ENCODE results near the gene THOC3.
"Not testable (repeated sequence)": the region's sequence is repeated elsewhere in the genome, so short reads cannot be mapped to it uniquely, and the experiment has no call there.

Gene THOC3

DNA sequence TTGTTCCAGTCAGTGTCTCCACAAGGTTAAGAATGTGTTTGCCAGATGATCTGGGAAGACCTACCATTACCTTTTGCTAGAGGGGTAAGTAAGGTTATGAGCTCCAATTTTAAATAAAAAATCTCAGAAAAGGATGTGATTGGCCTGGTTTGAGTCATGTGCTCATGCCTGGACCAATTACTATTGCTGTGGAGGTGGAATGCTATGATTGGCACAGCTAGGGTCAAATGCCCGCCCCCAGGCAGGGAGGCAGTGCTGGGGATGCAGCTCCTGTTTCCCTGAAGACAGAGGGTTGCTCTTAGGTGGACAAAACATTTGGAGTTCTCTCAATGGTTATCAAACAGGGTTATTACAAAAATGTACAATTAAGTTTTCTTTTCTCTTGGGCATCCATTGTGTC, 29.6 kb downstream of the THOC3 start:
- DNase-seq, result not testable (repeated sequence)

DNA sequence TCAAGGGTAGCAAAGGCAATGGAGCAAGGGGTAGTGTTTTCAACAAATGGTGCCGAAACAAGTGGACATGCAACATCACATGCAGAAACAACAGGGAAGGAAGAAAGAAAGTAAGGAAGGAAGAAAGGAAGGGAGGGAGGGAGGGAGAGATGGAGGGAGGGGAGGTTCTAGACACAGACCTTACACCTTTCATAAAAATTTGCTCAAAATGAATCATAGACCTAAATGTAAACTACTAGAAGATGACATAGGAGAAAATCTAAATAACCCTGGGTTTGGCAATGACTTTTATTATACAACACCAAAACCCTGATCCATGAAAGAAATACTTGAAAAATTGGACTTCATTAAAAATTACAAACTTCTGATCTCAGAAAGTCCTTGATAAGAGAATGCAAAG, 39.4 kb downstream of the THOC3 start:
- not testable (repeated sequence) for DNase-seq

DNA sequence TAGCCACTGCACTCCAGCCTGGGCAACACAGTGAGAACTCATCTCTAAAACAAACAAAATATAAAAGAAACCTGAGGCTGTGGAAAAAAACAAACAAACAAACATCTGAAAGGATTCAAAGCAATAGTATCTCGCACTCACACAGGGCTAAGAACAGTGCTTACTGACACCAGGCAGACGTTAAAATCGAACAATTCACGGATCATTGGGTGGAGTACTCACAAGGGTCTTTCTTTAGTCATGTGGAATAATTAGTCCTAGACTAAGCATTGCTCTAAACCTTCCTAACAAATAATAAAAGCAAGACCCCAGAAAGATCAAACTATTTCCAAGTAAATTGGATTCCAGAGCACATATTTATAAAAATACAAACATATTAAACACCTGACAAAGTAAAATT, 43.0 kb downstream of the THOC3 start:
- not testable (repeated sequence) for DNase-seq

DNA sequence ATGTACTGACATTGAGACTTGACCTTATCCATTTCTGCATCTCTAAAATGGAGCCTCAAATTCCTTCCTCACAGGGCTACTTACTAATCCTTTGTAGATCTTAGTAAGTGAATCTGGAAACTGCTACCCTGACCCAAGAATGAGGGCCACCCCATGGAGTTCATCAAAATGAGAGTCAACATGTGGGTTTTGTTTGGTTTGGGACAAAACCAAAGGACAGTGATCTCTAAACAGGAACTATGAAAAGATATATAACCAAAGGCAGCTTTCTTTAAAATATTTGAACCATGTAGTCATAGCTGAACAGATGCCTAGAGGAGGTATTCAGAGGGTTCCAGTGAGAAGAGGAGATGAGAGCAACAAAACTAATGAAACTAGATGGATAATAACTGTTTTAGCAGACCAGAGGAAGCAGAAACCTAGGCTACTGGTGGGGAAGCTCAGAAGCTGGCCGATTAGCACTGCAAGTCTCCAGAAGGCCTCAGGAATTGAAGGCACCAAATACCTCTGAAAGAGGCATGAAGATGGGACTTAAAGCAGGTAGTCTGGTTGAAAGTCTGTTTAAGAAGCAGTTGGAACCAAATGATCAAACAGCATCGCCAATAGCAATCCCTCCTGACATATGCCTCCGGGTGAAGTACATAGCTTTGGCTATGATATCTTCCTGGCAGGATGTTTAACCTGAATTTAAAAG, 45.8 kb downstream of the THOC3 start:
- DNase-seq, result no peak

DNA sequence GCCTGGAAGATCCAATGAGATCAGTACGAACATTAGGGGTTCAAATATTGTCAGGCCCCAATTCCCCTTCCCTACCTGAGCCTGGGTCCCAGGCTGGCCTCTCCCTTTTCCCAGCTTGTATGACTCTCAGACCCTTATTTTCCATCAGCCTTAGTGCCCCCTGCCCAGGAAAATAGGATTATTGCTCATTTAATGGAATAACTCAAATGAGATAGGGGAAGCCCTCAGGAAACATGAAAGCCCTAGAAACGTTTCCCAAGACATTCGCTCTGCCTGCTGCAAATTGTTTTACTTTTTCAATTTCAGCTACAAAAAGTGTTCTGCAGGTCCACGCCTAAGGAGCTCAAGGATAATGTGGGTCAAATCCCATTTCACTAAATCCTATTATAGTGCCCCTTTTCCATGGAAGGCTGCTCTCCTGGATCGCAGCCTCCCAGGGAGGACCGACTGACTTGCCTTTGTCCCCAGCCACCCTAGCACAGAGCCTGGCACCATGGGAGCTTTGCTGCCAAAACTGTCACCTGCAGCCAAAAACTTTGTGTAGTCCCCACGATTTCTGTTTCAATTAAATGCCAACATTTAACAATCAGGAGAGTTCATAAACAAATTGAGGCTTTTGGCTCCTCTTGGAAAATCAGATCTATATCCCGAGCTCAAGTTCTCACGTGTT, 46.9 kb downstream of the THOC3 start:
- no peak for DNase-seq

DNA sequence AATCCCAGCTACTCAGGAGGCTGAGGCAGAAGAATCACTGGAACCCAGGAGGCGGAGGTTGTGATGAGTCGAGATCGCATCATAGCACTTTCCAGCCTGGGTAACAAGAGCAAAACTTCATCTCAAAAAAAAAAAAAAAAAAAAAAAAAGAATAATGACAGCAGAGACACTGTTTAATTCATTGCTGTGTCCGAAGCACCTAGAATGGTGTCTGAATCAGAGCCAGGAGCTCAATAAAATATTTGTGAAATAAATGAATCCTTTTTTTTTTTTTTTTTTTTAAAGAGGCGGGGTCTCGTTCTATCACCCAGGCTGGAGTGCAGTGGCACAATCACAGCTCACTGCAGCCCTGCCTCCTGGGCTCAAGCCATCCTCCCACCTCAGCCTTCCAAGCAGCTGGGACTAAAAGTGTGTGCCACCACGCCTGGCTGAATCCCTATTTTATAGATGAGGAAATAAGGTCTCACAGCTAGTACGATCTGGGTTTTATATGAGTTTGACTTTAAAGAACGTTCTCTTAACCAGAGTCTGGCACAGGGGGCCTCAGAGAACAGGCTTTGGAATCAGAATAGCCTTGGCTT, 47.8 kb downstream of the THOC3 start:
- DNase-seq, result no peak

DNA sequence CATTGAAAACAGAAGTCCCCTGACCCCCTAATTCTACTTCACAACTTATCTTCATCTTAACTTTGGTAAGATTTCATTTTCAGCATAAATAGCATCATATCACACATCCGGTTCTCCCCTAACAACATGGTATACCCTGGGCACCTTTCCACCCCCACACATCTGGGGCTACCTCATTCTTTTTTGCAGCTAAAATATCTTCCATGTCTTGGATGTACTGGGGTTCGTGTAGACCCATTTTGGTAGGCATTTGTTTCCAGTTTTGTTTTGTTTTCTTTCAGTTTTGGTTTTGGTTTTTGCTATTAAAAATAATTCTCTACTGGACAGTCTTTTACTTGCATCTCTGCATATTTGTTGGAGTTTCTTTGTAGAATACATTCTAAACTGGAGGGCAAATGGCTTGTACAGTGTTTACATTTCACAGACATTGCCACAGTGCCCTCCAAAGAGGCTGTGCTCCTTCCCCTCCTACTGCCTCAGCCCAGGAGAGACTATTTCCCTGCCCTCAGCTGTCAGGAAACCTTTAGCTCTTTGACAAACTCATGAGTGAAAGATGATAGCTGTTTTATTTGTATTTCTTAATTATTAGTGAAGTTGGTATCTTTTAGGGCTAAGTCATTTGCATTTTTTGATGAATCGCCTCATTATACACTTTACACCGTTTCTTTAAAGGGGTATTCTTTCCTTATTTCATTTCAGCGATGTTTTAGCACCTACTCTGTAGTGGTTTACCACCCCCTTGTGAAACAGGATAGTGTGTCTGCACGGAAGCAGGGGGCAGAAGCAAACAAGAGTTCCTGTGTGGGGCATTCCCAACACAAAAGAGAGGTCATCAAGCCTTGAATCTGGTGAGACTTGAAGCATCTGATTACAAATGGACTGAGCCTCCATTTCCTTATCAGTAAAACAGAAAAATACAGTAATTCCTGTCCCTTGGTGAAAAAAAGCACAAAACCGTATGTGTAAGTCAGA, 52.8 kb downstream of the THOC3 start:
- DNase-seq, result not testable (repeated sequence)

DNA sequence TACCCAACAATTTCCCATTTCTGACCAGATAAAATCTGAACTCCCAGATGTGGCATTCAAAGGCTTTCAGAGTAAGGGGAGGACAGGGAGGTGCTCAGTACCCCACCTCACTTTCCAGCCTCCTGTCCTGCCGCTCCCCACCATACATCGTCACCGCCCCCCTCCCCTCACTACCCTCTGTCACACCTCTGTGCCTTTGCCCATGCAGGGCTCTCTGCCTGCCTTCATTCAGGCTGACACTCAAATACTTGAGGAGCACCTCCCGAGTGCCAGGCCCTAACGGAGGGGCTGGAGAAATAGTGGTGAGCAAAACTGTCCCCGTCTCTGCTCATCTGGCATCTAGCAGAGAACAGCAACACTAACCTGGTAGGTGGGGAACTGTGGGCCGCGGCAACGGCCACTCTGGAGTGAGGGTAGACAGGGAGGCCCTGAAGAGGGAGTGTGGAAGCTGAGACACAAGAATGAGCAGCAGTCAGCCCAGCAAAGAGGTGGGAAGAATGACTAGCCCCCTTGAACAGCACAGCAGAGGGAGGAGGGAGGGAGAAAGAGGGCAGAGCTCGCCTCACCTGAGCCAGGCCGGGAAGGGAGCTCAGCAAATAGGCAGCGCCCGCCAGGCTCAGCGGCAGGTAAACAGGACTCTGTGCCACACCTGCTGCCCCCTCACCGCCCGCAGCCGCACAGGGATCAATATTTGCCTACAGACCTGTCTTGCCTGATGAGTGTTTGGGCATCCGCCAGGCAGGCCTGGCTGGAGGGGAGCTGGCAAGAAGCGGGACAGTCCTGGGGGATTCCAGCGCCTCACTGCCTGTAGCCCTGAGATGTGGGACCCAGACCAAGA, 54.1 kb downstream of the THOC3 start:
- not testable (repeated sequence) for DNase-seq

DNA sequence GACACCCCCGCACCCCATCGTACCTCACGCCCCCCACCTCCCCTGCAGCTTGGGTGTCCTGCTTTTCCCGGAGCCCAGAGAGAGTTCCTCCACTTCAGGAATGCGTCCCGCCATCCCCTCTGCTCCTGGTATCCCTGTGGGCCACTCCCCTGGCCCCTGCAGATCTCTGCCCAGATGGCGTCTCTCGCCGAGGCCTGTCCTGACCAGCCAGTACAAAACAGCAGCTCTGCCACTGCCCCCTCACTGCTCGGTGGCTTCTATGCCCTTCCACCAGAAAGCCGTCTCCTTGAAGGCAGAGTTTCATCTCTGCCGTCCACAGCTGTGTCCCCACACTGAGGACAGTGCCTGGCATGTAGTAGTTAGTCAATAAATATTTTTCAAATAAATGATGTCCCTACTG, 58.0 kb downstream of the THOC3 start:
- DNase-seq, result not testable (repeated sequence)
